IMR-90 (cell line): ENCODE data around the gene CPLX1. TPM values are rescaled to one million over a fixed set of nuclear protein-coding genes. Genes with fewer than 3 reads are reported as not detected.
A peak's percentile ranks its signal among the peaks of the same experiment; 100 is the strongest.

Source experiments
- ATAC-seq: fragments of 200-7000 bp; cut with Tn5 transposase; 2 replicates; pipeline ENCODE4 v1.9.1; 2020; ENCODE audit warnings: low read depth, mild to moderate bottlenecking, moderate library complexity
- BruUV-seq: library from RNA; stranded (reverse); fragments of 400-500 nt; replicated peaks from 2 replicates; lab custom pipeline; 2021; lab: Mats Ljungman, UMichigan
- CTCF ChIA-PET: fragments of 300-600 bp; formaldehyde crosslinking; extraction: SDS; loops from one replicate; lab custom pipeline; 2021; ENCODE audit warnings: antibody characterized with exemption; lab: Yijun Ruan, JAX
- POLR2A ChIA-PET: fragments of 300-600 bp; sonication (Branson Sonifier 250); formaldehyde crosslinking; loops from one replicate; lab custom pipeline; 2022; ENCODE audit warnings: antibody characterized with exemption; ENCODE audit not compliant: unreplicated experiment; lab: Charles Lee
- DNase-seq: peaks from one replicate; pipeline ENCODE4 v3.0.0; 2013
- H2AFZ ChIP-seq: replicated peaks from 2 replicates; pipeline ENCODE3; 2013; ENCODE audit warnings: low read length, mild to moderate bottlenecking; ENCODE audit not compliant: poor library complexity
- H2AK5ac ChIP-seq: 2 replicates; pipeline ENCODE4 v1.6.1; 2013; ENCODE audit warnings: low read depth, low read length, inconsistent platforms
- H2AK9ac ChIP-seq: replicated peaks from 2 replicates; pipeline ENCODE3; 2013; ENCODE audit warnings: mild to moderate bottlenecking, low read depth, low read length, moderate library complexity; ENCODE audit not compliant: poor library complexity
- H2BK120ac ChIP-seq: 2 replicates; pipeline ENCODE4 v1.6.1; 2013; ENCODE audit warnings: low read depth, low read length, inconsistent platforms
- H2BK15ac ChIP-seq: 3 replicates; pipeline ENCODE4 v1.6.1; 2013; ENCODE audit warnings: low read depth, low read length, inconsistent platforms
- H2BK20ac ChIP-seq: 2 replicates; pipeline ENCODE4 v1.6.1; 2013; ENCODE audit warnings: low read depth, mild to moderate bottlenecking, inconsistent platforms, low read length, moderate library complexity
- H2BK5ac ChIP-seq: 2 replicates; pipeline ENCODE4 v1.6.1; 2013; ENCODE audit warnings: mild to moderate bottlenecking, low read depth, low read length, inconsistent platforms; ENCODE audit not compliant: poor library complexity, severe bottlenecking
- H3K14ac ChIP-seq: replicated peaks from 2 replicates; pipeline ENCODE4 v1.6.1; 2013; ENCODE audit warnings: low read depth, low read length, inconsistent platforms
- H3K18ac ChIP-seq: 2 replicates; pipeline ENCODE4 v1.6.1; 2013; ENCODE audit warnings: low read depth, low read length, control low read depth
- H3K23ac ChIP-seq: 2 replicates; pipeline ENCODE4 v1.6.1; 2013; ENCODE audit warnings: low read depth, low read length, inconsistent platforms
- H3K27ac ChIP-seq: 2 replicates; pipeline ENCODE4 v1.5.1; 2013; ENCODE audit warnings: mild to moderate bottlenecking, control low read depth, low read length; ENCODE audit not compliant: insufficient read depth
- H3K27me3 ChIP-seq: 2 replicates; pipeline ENCODE4 v1.6.1; 2013; ENCODE audit warnings: low read length; ENCODE audit not compliant: control insufficient read depth, insufficient read depth
- H3K36me3 ChIP-seq: 2 replicates; pipeline ENCODE4 v1.6.1; 2013; ENCODE audit warnings: low read length, mixed read lengths; ENCODE audit not compliant: control insufficient read depth, insufficient read depth
- H3K4ac ChIP-seq: 2 replicates; pipeline ENCODE4 v1.6.1; 2013; ENCODE audit warnings: low read depth, low read length, inconsistent platforms
- H3K4me1 ChIP-seq: 2 replicates; pipeline ENCODE4 v1.6.1; 2013; ENCODE audit warnings: low read length, mixed read lengths; ENCODE audit not compliant: control insufficient read depth, insufficient read depth
- H3K4me2 ChIP-seq: 2 replicates; pipeline ENCODE4 v1.6.1; 2013; ENCODE audit warnings: low read depth, mild to moderate bottlenecking, control low read depth, low read length, moderate library complexity
- H3K4me3 ChIP-seq: 2 replicates; pipeline ENCODE4 v1.5.1; 2013; ENCODE audit warnings: low read depth, mild to moderate bottlenecking, control low read depth, low read length, moderate library complexity; ENCODE audit not compliant: insufficient read depth
- H3K56ac ChIP-seq: 2 replicates; pipeline ENCODE4 v1.6.1; 2013; ENCODE audit warnings: low read length, inconsistent platforms; ENCODE audit not compliant: insufficient read depth; ENCODE audit errors: extremely low read depth
- H3K79me1 ChIP-seq, 2 experiments: 2 replicates each; pipeline ENCODE4 v1.6.1; 2013; ENCODE audit warnings: low read length in 2 of 2, inconsistent platforms in 1 of 2, low read depth in 1 of 2
- H3K9ac ChIP-seq: 2 replicates; pipeline ENCODE4 v1.6.1; 2013; ENCODE audit warnings: low read depth, low read length, control low read depth
- H3K9me1 ChIP-seq: 2 replicates; pipeline ENCODE4 v1.6.1; 2013; ENCODE audit warnings: low read length, inconsistent platforms; ENCODE audit not compliant: insufficient read depth
- H3K9me3 ChIP-seq: 2 replicates; pipeline ENCODE4 v1.6.1; 2013; ENCODE audit warnings: low read length; ENCODE audit not compliant: control insufficient read depth, insufficient read depth
- H4K20me1 ChIP-seq: 2 replicates; pipeline ENCODE4 v1.6.1; 2013; ENCODE audit warnings: low read length, inconsistent platforms; ENCODE audit not compliant: insufficient read depth
- H4K5ac ChIP-seq: 2 replicates; pipeline ENCODE4 v1.6.1; 2013; ENCODE audit warnings: mild to moderate bottlenecking, low read depth, low read length, control low read depth
- H4K8ac ChIP-seq, 2 experiments: 2 replicates each; pipeline ENCODE4 v1.6.1; 2013; ENCODE audit warnings: low read depth in 2 of 2, low read length in 2 of 2, control low read depth in 1 of 2, inconsistent platforms in 1 of 2
- H4K91ac ChIP-seq: 2 replicates; pipeline ENCODE4 v1.6.1; 2013; ENCODE audit warnings: low read depth, low read length, inconsistent platforms; ENCODE audit not compliant: insufficient read depth
- CTCF ChIP-seq: conservative IDR thresholded peaks from 2 replicates; pipeline ENCODE4 v1.5.1; 2012; ENCODE audit warnings: mild to moderate bottlenecking, low read depth, low read length, improper control_type of control experiment
- SMC3 ChIP-seq: fragments of 150-350 bp; IDR thresholded peaks from 2 replicates; pipeline ENCODE4 v1.6.1; 2016; ENCODE audit warnings: low read depth, mild to moderate bottlenecking, antibody characterized with exemption, low read length, moderate library complexity
- WGBS, 2 experiments: methylation state at CpG; one replicate each; pipeline versions ENCODE4 v1.1.5 to v1.1.7; 2013; ENCODE audit warnings: missing lambda C conversion rate in 2 of 2; ENCODE audit not compliant: insufficient read length in 1 of 2; ENCODE audit errors: extremely low coverage in 2 of 2; 5-methylcytosine and 5-hydroxymethylcytosine counted together
- dilution Hi-C: fragments of 300-500 bp; cut with HindIII; formaldehyde crosslinking; loops from one replicate; pipeline ENCODE4 v1.14.3; 2018; ENCODE audit warnings: low sequenced_read_pairs; ENCODE audit not compliant: unreplicated experiment
- in situ Hi-C: fragments of 300-500 bp; cut with MboI; formaldehyde crosslinking; loops from 3 replicates; pipeline ENCODE4 v1.14.3; 2019; ENCODE audit warnings: low sequenced_read_pairs, inconsistent platforms, mixed read lengths
- intact Hi-C: fragments of 100-400 bp; cut with micrococcal nuclease; formaldehyde crosslinking; loops from 2 replicates; pipeline ENCODE4 v1.10.0; 2022
- polyA plus RNA-seq, 3 experiments: library from polyadenylated mRNA; depleted of rRNA; stranded (reverse); fragments of >200 nt; gene quantifications; 2 replicates each; pipeline ENCODE4 v1.2.3, GENCODE V29; 2012; ENCODE audit warnings: low replicate concordance in 1 of 3
- total RNA-seq: library from RNA; depleted of rRNA; stranded (reverse); fragments of >200 nt; gene quantifications from 2 replicates; pipeline ENCODE4 v1.2.3, GENCODE V29; 2012

The CPLX1 gene
- total and polyA plus RNA-seq, 2 of the 4 experiments (the other 2 are of a cell fraction): 0.05 TPM; not detected in 1

GRCh38 chr4:786861-787300 lies 39.0 kb downstream of the CPLX1 start:
- no peak overlapping the region for H3K4ac ChIP-seq
- H2AK9ac ChIP-seq: no peak overlapping the region
- H3K9me1 ChIP-seq: peaks cover 3% of the 10 kb centered on the region; the same call in 1 of the 2 replicates
- no peak overlapping the region for H3K14ac ChIP-seq
- no peaks in the 10 kb centered on the region for H3K9me3 ChIP-seq
- H3K4me1 ChIP-seq: peaks cover 5% of the 10 kb centered on the region
- ChIA-PET CTCF (no interaction called here), POLR2A (no interaction called here)
- no peak overlapping the region for H3K23ac ChIP-seq
- no peak overlapping the region for H2AFZ ChIP-seq
- H3K27ac ChIP-seq: no peak overlapping the region
- in situ Hi-C loops (no loop called here), intact Hi-C loops (loop anchor here (10.0 kb wide), 1 partner anchor 148 kb away; the partner anchor contains the start of genes GAK and TMEM175), dilution Hi-C loops (no loop called here)
- no peaks in the 10 kb centered on the region for H4K20me1 ChIP-seq
- peak; percentile 17; the same call in 1 of the 2 replicates for TF ChIP-seq CTCF
- TF ChIP-seq SMC3: no peak
- H2AK5ac ChIP-seq: no peak overlapping the region
- 45% methylated on average over 4 of the region's 16 CpGs; no CpG with 5 or more reads in 1 of the 2 experiments for WGBS, 2 experiments
- H3K36me3 ChIP-seq: no peaks in the 10 kb centered on the region
- ATAC-seq: no peak
- no peak overlapping the region for H2BK15ac ChIP-seq
- no peak overlapping the region for H3K4me2 ChIP-seq
- no peak overlapping the region for H2BK120ac ChIP-seq
- no peak overlapping the region for H2BK5ac ChIP-seq
- no peak overlapping the region for H3K56ac ChIP-seq
- no peak overlapping the region for H2BK20ac ChIP-seq
- no peak overlapping the region for H4K8ac ChIP-seq
- no peak for DNase-seq
- no peak overlapping the region for H3K9ac ChIP-seq
- H3K79me1 ChIP-seq: no peaks in the 10 kb centered on the region
- H3K27me3 ChIP-seq: peaks cover 53% of the 10 kb centered on the region
- BruUV-seq: no TSS peak
- H4K91ac ChIP-seq: no peak overlapping the region
- no peak overlapping the region for H3K18ac ChIP-seq
- H4K5ac ChIP-seq: no peak overlapping the region
- no peak overlapping the region for H3K4me3 ChIP-seq
